Measurements from ENCODE around the gene PABPN1L.
A peak's percentile ranks its signal among the peaks of the same experiment; 100 is the strongest.

Gene PABPN1L

GRCh38 chr16:88866151-88866920, at the start of gene PABPN1L:
Gene PABPN1L, minus strand, starts transcription at chr16:88866660. Its CDS starts 54 bp downstream, at chr16:88866606.
- H3K4me1 Mint-ChIP-seq: peaks cover 11% of the 10 kb centered on the region
- DNase-seq (no peak), ATAC-seq (no peak)
- no peak within 1 kb of the TSS for H3K4me3 Mint-ChIP-seq
- peak within 1 kb of the TSS in 1 of 2 donors; percentile 12 for H3K27ac Mint-ChIP-seq
- H3K9me3 Mint-ChIP-seq: no peaks in the 10 kb centered on the region
- H3K27me3 Mint-ChIP-seq: peaks cover 23% of the 10 kb centered on the region

- Mint-ChIP-seq H3K9me3 (no peaks in the 10 kb centered on the region), H3K4me1 (peaks cover 2% of the 10 kb centered on the region), H3K27ac (no peak overlapping the region), H3K4me3 (no peak overlapping the region), H3K27me3 (peaks cover 7% of the 10 kb centered on the region)
- DNase-seq (no peak), ATAC-seq (peak; percentile 18)
These were observed 49.3 kb upstream of the PABPN1L start for GRCh38 chr16:88915639-88916327.

- Mint-ChIP-seq H3K9me3 (no peaks in the 10 kb centered on the region), H3K4me3 (no peak overlapping the region), H3K27me3 (peaks cover 7% of the 10 kb centered on the region), H3K27ac (no peak overlapping the region), H3K4me1 (no peaks in the 10 kb centered on the region)
- DNase-seq (no peak), ATAC-seq (peak; percentile 23)
These were observed 48.4 kb upstream of the PABPN1L start for GRCh38 chr16:88914750-88915368.

GRCh38 chr16:88913870-88914269, 47.4 kb upstream of the PABPN1L start:
- H3K9me3 Mint-ChIP-seq: no peaks in the 10 kb centered on the region
- H3K27me3 Mint-ChIP-seq: peaks cover 7% of the 10 kb centered on the region
- no peak for DNase-seq
- H3K27ac Mint-ChIP-seq: no peak overlapping the region
- no peaks in the 10 kb centered on the region for H3K4me1 Mint-ChIP-seq
- ATAC-seq: no peak
- no peak overlapping the region for H3K4me3 Mint-ChIP-seq

GRCh38 chr16:88913001-88913612, 46.6 kb upstream of the PABPN1L start:
- H3K27me3 Mint-ChIP-seq: peaks cover 7% of the 10 kb centered on the region
- H3K4me1 Mint-ChIP-seq: no peaks in the 10 kb centered on the region
- no peak for DNase-seq
- ATAC-seq: no peak
- no peaks in the 10 kb centered on the region for H3K9me3 Mint-ChIP-seq
- H3K27ac Mint-ChIP-seq: no peak overlapping the region
- H3K4me3 Mint-ChIP-seq: no peak overlapping the region

GRCh38 chr16:88912556-88912955, 46.1 kb upstream of the PABPN1L start:
- ATAC-seq (no peak), DNase-seq (no peak)
- Mint-ChIP-seq H3K9me3 (no peaks in the 10 kb centered on the region), H3K4me1 (no peaks in the 10 kb centered on the region), H3K4me3 (no peak overlapping the region), H3K27ac (no peak overlapping the region), H3K27me3 (peaks cover 7% of the 10 kb centered on the region)

GRCh38 chr16:88911946-88912310, 45.5 kb upstream of the PABPN1L start:
- Mint-ChIP-seq H3K27ac (no peak overlapping the region), H3K4me1 (no peaks in the 10 kb centered on the region), H3K9me3 (no peaks in the 10 kb centered on the region), H3K27me3 (peaks cover 7% of the 10 kb centered on the region), H3K4me3 (no peak overlapping the region)
- DNase-seq: no peak
- no peak for ATAC-seq

GRCh38 chr16:88911136-88911945, 44.9 kb upstream of the PABPN1L start:
- peaks cover 7% of the 10 kb centered on the region for H3K27me3 Mint-ChIP-seq
- H3K4me3 Mint-ChIP-seq: no peak overlapping the region
- H3K27ac Mint-ChIP-seq: no peak overlapping the region
- ATAC-seq: no peak
- H3K9me3 Mint-ChIP-seq: no peaks in the 10 kb centered on the region
- no peak for DNase-seq
- H3K4me1 Mint-ChIP-seq: peaks cover under 1% of the 10 kb centered on the region

GRCh38 chr16:88910284-88911135, 44.0 kb upstream of the PABPN1L start:
- peaks cover 8% of the 10 kb centered on the region for H3K4me1 Mint-ChIP-seq
- no peaks in the 10 kb centered on the region for H3K9me3 Mint-ChIP-seq
- peaks cover 7% of the 10 kb centered on the region for H3K27me3 Mint-ChIP-seq
- no peak for DNase-seq
- no peak for ATAC-seq
- H3K27ac Mint-ChIP-seq: no peak overlapping the region
- H3K4me3 Mint-ChIP-seq: no peak overlapping the region

- Mint-ChIP-seq H3K27me3 (peaks cover 7% of the 10 kb centered on the region), H3K4me3 (no peak overlapping the region), H3K27ac (peak overlapping the region in 1 of 2 donors; percentile 33), H3K9me3 (no peaks in the 10 kb centered on the region), H3K4me1 (peaks cover 8% of the 10 kb centered on the region)
- DNase-seq: no peak
- ATAC-seq: no peak
These were observed 43.2 kb upstream of the PABPN1L start for GRCh38 chr16:88909431-88910210.

GRCh38 chr16:88908307-88908706, 41.8 kb upstream of the PABPN1L start:
- Mint-ChIP-seq H3K4me1 (peaks cover 8% of the 10 kb centered on the region), H3K27me3 (no peaks in the 10 kb centered on the region), H3K9me3 (no peaks in the 10 kb centered on the region), H3K27ac (no peak overlapping the region), H3K4me3 (no peak overlapping the region)
- DNase-seq (no peak), ATAC-seq (no peak)

GRCh38 chr16:88907768-88908167, 41.3 kb upstream of the PABPN1L start:
- Mint-ChIP-seq H3K9me3 (no peaks in the 10 kb centered on the region), H3K27me3 (no peaks in the 10 kb centered on the region), H3K27ac (peak overlapping the region in 1 of 2 donors; percentile 39), H3K4me1 (peaks cover 8% of the 10 kb centered on the region), H3K4me3 (no peak overlapping the region)
- DNase-seq: no peak
- ATAC-seq: no peak

GRCh38 chr16:88906535-88907105, 40.2 kb upstream of the PABPN1L start:
- ATAC-seq: no peak
- no peak for DNase-seq
- Mint-ChIP-seq H3K9me3 (no peaks in the 10 kb centered on the region), H3K27ac (no peak overlapping the region), H3K4me3 (no peak overlapping the region), H3K4me1 (peaks cover 8% of the 10 kb centered on the region), H3K27me3 (no peaks in the 10 kb centered on the region)
